NCI-H748 (cell line): ENCODE measurements around the gene CD99L2.
A peak's percentile ranks its signal among the peaks of the same experiment; 100 is the strongest.
"Not testable (repeated sequence)": the region's sequence is repeated elsewhere in the genome, so short reads cannot be mapped to it uniquely, and the experiment has no call there.

ENCODE experiments used
- DNase-seq: peaks from one replicate; lab custom pipeline; 2025; ENCODE audit not compliant: unreplicated experiment; lab: John Stamatoyannopoulos, UW

Gene CD99L2

GRCh38 chrX:150897421-150898320, 797 bp downstream of the CD99L2 start:
- peak; percentile 81 for DNase-seq

- DNase-seq: no peak
Measured at GRCh38 chrX:150896632-150897031, 1.8 kb downstream of the CD99L2 start.

- no peak for DNase-seq
Measured at GRCh38 chrX:150893936-150894335, 4.5 kb downstream of the CD99L2 start.

- no peak for DNase-seq
Measured at GRCh38 chrX:150889131-150889530, 9.3 kb downstream of the CD99L2 start.

GRCh38 chrX:150887906-150888465, 10.5 kb downstream of the CD99L2 start:
- DNase-seq: no peak

- DNase-seq: not testable (repeated sequence)
Measured at GRCh38 chrX:150887268-150887667, 11.2 kb downstream of the CD99L2 start.

GRCh38 chrX:150886381-150886780, 12.1 kb downstream of the CD99L2 start:
- DNase-seq: no peak

- DNase-seq: no peak
Measured at GRCh38 chrX:150880808-150881165, 17.7 kb downstream of the CD99L2 start.

GRCh38 chrX:150879855-150880807, 18.3 kb downstream of the CD99L2 start:
- no peak for DNase-seq

GRCh38 chrX:150875621-150876020, 22.8 kb downstream of the CD99L2 start:
- not testable (repeated sequence) for DNase-seq

- DNase-seq: no peak
Measured at GRCh38 chrX:150874448-150874847, 24.0 kb downstream of the CD99L2 start.

GRCh38 chrX:150873616-150874015, 24.9 kb downstream of the CD99L2 start:
- DNase-seq: no peak

GRCh38 chrX:150872773-150873336, 25.6 kb downstream of the CD99L2 start:
- DNase-seq: no peak

GRCh38 chrX:150871341-150871811, 27.1 kb downstream of the CD99L2 start:
- no peak for DNase-seq

GRCh38 chrX:150870487-150871340, 27.8 kb downstream of the CD99L2 start:
- no peak for DNase-seq

- DNase-seq: no peak
Measured at GRCh38 chrX:150870029-150870428, 28.4 kb downstream of the CD99L2 start.

GRCh38 chrX:150869450-150869849, 29.0 kb downstream of the CD99L2 start:
- DNase-seq: no peak

- no peak for DNase-seq
Measured at GRCh38 chrX:150868625-150869024, 29.8 kb downstream of the CD99L2 start.

GRCh38 chrX:150864127-150864526, 34.3 kb downstream of the CD99L2 start:
- DNase-seq: no peak

GRCh38 chrX:150863191-150863590, 35.3 kb downstream of the CD99L2 start:
- no peak for DNase-seq
